ENCODE results near the gene NKIRAS2. TPM values are rescaled to one million over a fixed set of nuclear protein-coding genes. Genes with fewer than 3 reads are reported as not detected.
"Not testable (repeated sequence)": the region's sequence is repeated elsewhere in the genome, so short reads cannot be mapped to it uniquely, and the experiment has no call there.

Gene NKIRAS2
- total RNA-seq, 1 experiment from 2014 or later: 65.5 TPM

DNA sequence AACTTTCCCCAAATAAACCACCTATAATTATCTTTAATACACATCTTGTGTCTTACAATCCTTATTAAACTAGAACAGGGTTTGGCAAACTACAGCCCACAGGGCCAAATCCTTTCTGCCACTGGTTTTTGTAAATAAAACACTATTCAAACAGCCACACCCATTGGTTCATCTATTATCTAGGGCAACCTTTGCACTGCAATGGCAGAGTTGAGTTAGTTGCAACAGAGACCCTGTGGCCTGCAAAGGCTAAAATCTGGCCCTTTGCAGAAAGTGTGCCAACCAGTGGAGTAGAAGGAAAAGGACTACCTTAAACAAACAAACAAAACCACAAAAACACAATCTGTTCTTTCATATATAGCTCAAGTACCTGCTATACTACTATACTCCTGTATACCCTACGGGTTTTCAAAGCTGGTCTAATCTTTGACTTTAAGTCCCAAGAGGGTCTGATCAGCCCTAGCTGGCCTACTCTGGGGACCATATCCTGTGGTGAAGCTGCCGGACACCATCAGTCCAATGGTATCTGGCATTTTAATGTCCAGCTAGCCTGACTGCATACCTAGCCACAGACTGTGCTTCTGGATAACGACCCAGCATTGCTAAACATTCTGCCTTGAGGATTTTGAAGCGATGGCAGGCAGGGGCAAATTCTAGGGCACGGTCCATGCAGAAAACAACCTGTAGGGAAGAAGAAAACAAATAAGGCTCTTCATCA is 30.0 kb upstream of the NKIRAS2 start:
- in situ Hi-C loops (cut with HindIII; ENCODE audit: low sequenced_read_pairs): no loop called here

DNA sequence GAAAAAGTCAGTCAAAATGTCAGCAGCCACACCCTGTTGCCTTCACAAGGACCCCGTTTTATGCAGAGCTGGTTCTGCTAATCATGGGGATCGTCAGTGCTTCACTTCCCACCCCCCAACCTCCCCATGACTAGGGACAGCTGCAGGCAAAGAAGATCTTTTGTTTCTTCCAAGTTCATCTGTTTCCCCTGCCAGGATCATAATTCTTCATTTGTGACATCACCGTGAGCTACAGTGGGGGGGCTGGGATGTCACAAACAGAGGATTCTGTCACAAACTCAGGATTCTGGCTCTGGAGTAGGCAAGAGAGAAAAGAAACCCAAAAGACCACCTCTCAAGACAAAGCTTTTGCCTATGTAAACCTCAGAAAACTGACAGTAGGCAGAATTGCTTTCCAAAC is 27.3 kb upstream of the NKIRAS2 start:
- DNase-seq (ENCODE audit: low spot score): no peak
- in situ Hi-C loops (cut with HindIII; ENCODE audit: low sequenced_read_pairs): no loop called here

More for the DNA sequence above, 30.0 kb upstream of the NKIRAS2 start:
- DNase-seq (ENCODE audit: low spot score): no peak

DNA sequence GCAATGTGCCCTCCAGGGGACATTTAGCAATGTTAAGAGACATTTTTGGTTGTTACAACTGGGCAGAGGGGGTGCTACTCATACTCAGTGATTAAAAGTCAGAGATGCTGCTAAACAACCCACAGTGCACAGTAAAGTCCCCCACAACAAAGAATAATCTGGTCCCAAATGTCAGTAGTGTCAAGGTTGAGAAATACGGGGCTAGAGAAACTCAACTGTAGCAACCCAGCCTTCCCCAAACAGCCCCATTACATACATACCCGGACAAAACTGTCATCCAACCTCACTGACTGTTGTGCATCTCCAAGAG is 23.1 kb upstream of the NKIRAS2 start:
- DNase-seq (ENCODE audit: low spot score): no peak
- in situ Hi-C loops (cut with HindIII; ENCODE audit: low sequenced_read_pairs): no loop called here

DNA sequence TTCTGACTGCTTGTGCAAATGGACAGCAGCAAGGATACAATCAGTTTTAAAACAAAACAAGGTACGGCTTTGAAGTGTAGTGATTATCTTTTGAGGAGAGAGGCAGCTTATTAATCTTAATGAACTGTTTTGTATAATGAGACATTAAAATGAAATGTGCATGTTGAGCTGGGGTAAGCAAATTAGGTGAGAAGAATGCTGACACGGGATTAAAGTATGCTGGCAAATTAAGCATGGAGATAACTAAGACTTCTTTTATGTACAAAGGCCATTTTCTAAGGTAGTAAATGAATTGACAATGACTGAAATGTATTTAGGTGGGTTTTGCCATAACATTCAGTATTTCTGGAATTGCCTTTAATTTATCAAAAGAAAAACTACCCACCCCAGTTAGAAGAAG is 21.4 kb upstream of the NKIRAS2 start:
- in situ Hi-C loops (cut with HindIII; ENCODE audit: low sequenced_read_pairs): no loop called here
- DNase-seq (ENCODE audit: low spot score): no peak

DNA sequence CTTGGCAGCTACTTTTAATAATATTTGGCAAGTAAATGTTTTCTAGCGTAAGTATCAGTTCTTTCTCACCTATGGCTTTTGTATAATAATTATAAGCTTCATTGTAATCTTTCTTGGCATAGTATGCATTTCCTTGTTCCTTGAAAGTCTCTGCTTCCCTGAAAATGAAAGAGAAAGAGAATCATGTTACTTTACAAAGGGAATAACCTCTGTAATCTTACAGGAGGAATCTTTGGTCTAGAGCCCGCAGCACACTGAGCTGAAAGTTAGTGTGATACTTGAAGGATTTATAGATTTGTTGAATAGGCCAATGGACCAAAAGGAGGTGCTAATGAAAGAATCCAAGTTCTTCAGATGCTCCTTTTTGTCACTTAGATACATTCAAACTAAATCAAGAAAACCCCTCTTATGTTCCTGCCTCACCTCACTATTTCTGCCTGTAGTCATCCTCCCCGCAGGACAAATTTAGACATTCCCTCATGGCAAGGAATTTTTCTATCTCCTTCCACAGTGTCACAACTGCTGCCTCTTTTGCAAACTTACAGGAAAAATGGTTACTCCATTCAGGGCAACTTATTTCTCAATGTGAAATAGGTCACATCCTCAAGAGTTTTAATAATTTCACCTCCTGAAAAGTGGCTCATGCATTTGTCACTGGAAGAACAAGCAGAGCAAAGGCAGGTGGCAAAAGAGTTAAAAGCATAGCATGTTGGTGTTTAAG is 19.3 kb upstream of the NKIRAS2 start:
- in situ Hi-C loops (cut with HindIII; ENCODE audit: low sequenced_read_pairs): no loop called here
- DNase-seq (ENCODE audit: low spot score): no peak

DNA sequence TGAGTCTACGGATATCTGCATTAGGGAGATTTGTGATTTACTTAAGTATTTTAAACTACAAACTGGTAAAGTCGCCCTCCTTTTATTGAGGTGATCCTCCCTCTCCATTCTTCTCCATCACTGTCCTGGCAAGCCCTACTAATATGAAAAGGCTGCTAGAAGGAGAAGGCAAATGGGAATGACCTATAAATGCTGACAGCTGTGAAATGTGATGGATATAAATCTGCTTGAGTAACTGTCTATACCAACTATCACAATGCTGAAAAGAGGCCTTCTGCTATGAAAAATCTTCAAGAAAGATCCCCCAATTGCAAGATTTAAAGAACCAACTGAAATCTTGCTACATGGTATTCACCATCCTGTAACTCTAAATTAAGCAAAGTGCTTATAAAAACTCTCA is 18.2 kb upstream of the NKIRAS2 start:
- no peak for DNase-seq (ENCODE audit: low spot score)
- in situ Hi-C loops (cut with HindIII; ENCODE audit: low sequenced_read_pairs): no loop called here

DNA sequence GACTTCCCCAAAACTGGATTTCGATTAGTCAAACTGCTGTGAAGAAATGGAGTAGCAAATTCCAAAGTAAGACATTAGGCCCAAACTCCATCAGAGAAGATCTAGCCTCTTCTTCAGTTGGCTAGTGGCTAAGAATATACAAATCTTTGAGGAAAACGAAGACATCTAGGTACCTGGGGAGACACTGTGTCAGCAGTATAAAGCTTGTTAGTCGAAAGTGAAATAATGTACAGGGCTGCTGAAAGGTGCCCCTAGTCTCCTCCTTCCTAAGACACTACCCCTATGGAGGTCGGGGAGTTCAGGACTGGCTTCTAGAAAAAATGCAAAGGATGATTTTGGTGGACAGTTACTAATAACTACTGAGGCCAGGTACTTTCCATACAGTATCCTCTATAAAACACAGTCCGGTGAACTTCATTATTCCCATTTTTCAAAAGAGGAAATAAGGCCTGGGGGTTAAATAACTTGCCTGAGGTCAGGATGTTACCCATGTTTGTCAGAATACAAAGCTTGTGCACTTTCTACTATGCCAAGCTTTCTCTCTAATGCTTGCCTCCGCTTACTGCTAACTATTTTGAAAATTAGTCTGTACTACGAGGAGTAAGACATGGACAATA is 17.6 kb upstream of the NKIRAS2 start:
- DNase-seq (ENCODE audit: low spot score): no peak
- in situ Hi-C loops (cut with HindIII; ENCODE audit: low sequenced_read_pairs): no loop called here

- in situ Hi-C loops (cut with HindIII; ENCODE audit: low sequenced_read_pairs): no loop called here
- no peak for DNase-seq (ENCODE audit: low spot score)
These were observed 17.0 kb upstream of the NKIRAS2 start for GRCh38 chr17:42002792-42003301.

- in situ Hi-C loops (cut with HindIII; ENCODE audit: low sequenced_read_pairs): no loop called here
These were observed 14.7 kb upstream of the NKIRAS2 start for GRCh38 chr17:42005166-42005565.

DNA sequence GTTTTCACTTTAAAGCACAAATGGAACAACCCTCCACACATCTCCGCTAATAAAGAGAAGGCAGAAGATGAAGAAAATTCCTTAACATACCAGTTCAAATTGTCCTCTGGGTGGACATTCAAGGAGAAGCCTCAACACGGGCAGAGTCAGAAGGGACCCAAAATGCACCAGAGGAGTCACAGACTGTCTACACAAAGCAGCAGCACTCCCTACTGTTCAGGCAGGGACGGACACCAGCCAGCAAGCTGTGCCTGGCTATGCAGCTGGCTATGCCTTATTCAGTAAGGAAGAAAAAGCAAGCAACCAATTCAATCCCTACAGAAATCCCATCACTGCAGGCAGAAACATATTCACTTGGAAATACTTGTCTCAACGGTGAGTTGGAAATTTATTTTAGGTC is 10.7 kb upstream of the NKIRAS2 start:
- DNase-seq (ENCODE audit: low spot score): no peak
- in situ Hi-C loops (cut with HindIII; ENCODE audit: low sequenced_read_pairs): no loop called here

More at GRCh38 chr17:42005166-42005565, 14.7 kb upstream of the NKIRAS2 start:
- no peak for DNase-seq (ENCODE audit: low spot score)

- in situ Hi-C loops (cut with HindIII; ENCODE audit: low sequenced_read_pairs); DNase-seq (ENCODE audit: low spot score): not testable (repeated sequence)
These were observed 9.6 kb upstream of the NKIRAS2 start for GRCh38 chr17:42010266-42010680.

DNA sequence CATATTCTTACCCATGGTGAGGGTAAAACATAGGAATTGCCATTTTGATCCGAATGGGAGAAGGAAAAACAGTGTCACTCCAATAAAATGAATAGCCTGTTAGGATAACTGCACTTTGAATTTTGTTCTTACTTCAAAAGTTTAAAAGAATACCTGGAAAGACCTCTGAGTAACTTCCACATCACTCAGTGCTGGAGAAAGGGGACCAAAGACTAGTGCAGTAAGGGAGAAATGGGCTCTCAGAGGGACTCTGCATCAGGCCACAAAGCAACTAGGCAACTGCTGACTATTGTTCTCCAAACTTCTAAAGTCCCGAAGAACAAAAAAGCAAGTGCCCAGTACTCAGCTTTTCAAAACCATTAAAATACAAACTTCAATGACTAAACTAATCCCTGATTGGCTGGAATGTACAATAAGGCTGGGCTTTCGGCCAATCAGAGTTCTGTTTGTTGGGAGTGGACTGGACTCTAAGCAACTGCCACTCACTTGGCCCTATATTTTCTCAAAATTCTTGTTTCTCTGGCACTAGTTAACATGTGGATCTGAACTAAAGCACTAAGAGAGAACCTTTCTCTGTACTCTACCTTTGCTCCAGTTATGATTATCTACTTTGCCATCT is 8.9 kb upstream of the NKIRAS2 start:
- in situ Hi-C loops (cut with HindIII; ENCODE audit: low sequenced_read_pairs): no loop called here
- DNase-seq (ENCODE audit: low spot score): no peak

DNA sequence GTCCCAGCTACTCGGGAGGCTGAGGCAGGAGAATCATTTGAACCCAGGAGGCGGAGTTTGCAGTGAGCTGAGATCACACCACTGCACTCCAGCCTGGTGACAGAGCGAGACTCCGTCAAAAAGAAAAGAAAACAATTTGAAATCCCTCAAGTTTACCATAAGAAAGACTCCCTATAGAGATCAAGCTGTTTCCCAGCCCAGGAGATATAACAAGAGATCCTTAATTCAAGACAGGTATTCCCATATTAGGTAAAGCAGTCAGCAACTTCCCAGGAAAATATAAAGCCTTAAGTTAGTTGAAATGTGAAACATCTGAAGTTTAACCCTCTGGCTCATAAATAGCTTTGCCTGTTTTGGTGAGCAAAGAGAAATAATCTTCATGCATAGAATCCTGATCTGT is 7.5 kb upstream of the NKIRAS2 start:
- DNase-seq (ENCODE audit: low spot score); in situ Hi-C loops (cut with HindIII; ENCODE audit: low sequenced_read_pairs): not testable (repeated sequence)

- not testable (repeated sequence) for DNase-seq (ENCODE audit: low spot score)
These were observed 6.2 kb upstream of the NKIRAS2 start for GRCh38 chr17:42013740-42014139.

DNA sequence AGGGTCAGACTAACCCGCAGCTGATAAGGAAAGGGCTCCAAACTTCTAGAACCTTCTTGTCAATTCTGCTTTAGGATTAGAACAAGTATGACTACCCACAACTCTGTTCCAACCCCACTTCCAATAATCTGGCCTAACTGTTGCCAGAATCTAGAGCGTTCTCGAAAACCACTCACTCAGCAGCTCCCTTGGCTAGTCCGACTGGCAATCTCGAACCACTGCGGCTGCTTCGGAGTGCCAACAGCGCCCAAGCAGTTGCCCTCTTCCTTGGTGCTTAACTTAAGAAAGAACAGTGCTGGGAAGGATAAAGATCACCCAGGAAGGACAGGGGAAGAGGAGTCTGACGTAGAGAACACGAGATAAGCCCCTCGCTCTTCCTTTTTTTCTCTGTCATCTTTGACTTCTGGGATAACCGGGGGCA is 3.5 kb upstream of the NKIRAS2 start:
- in situ Hi-C loops (cut with HindIII; ENCODE audit: low sequenced_read_pairs): no loop called here
- peak; percentile 33 for DNase-seq (ENCODE audit: low spot score)

More at GRCh38 chr17:42013740-42014139, 6.2 kb upstream of the NKIRAS2 start:
- in situ Hi-C loops (cut with HindIII; ENCODE audit: low sequenced_read_pairs): not testable (repeated sequence)

DNA sequence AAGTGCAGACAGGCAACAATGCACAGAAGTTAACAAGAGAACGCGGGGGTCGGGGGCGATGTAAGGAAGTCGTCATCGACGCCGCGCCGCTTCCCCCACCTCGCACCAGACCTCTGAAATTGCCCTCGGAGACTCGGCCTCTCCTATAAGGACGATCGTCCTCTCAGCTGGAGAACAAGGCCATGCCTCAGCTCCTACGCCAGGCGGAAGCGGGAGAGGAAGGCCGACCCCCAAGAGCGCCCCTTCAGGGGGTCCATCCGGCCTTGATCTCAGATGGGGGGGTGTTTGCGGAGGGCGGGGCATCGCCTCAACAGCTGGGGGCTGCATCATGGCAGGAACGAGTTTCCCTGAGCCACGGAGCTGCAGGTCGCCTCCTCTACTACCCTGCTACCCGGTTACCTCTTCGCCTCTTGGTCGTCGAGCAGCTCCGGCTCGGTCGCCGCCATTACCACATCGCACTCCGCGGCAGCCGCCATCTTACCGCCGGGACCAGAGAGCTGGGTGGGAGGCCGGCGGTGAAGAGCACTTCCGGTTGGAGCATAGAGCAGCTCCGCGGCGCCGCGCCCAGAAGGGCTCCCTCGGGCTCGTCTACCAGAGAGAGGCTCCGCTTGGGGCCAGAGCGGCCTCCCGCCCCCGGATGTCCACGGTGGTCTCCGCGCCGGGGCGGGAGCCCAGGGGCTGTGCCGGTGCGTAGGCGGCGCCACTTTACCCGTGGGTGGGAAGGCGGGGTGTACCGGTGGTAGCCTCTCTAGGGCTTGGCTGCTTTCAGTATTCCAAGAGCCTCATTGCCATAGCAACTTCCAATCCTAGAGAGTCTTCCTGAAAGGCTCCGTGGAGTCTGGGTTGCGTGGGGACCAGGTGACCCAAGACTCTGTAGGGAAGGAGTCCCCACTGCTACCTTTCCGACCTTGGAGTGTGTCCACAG is 2.7 kb upstream of the NKIRAS2 start, which contains the start of gene DNAJC7:
TSS of gene DNAJC7 (minus strand) at position 499 of the 925 bp plus-strand sequence. CDS start at position 476, 23 bp downstream.
- peak; percentile 95 for DNase-seq (ENCODE audit: low spot score)
- in situ Hi-C loops (cut with HindIII; ENCODE audit: low sequenced_read_pairs): no loop called here

GRCh38 chr17:42017866-42018200 is 2.1 kb upstream of the NKIRAS2 start:
- DNase-seq (ENCODE audit: low spot score): no peak
- in situ Hi-C loops (cut with HindIII; ENCODE audit: low sequenced_read_pairs): no loop called here

- peak; percentile 25 for DNase-seq (ENCODE audit: low spot score)
- in situ Hi-C loops (cut with HindIII; ENCODE audit: low sequenced_read_pairs): no loop called here
These were observed 1.6 kb upstream of the NKIRAS2 start for GRCh38 chr17:42018339-42018738.

GRCh38 chr17:42018988-42019387 is 902 bp upstream of the NKIRAS2 start:
- DNase-seq (ENCODE audit: low spot score): no peak
- in situ Hi-C loops (cut with HindIII; ENCODE audit: low sequenced_read_pairs): no loop called here
